GM23248 (cell line): ENCODE results near the gene SPDYE18.
"Not testable (repeated sequence)": the region's sequence is repeated elsewhere in the genome, so short reads cannot be mapped to it uniquely, and the experiment has no call there.

Experiments used
- EZH2 ChIP-seq: fragments of 200-600 bp; sonication (generic); IDR thresholded peaks from 2 replicates; pipeline ENCODE4 v1.6.1; 2018; ENCODE audit warnings: antibody characterized with exemption, mild to moderate bottlenecking; ENCODE audit not compliant: insufficient read depth, poor library complexity, severe bottlenecking
- EZH2phosphoT487 ChIP-seq: fragments of 200-600 bp; sonication (generic); IDR thresholded peaks from 2 replicates; pipeline ENCODE4 v1.6.1; 2018; ENCODE audit warnings: antibody characterized with exemption, moderate library complexity, mild to moderate bottlenecking, low read depth; ENCODE audit not compliant: insufficient read depth

GRCh38 chr7:77065869-77066268 is 3.5 kb upstream of the SPDYE18 start:
- not testable (repeated sequence) for TF ChIP-seq EZH2phosphoT487, EZH2
